Endodermal cell (in vitro differentiated cells): ENCODE results near the gene USP2. TPM values are rescaled to one million over a fixed set of nuclear protein-coding genes. Genes with fewer than 3 reads are reported as not detected.

Source experiments
- DNase-seq: peaks from one replicate; pipeline ENCODE4 v3.0.0-alpha.2; 2017
- H3K27ac ChIP-seq: 2 replicates; pipeline ENCODE4 v1.5.1; 2013; ENCODE audit warnings: mild to moderate bottlenecking, low read depth, low read length, moderate library complexity
- H3K27me3 ChIP-seq: 2 replicates; pipeline ENCODE4 v1.6.1; 2013; ENCODE audit warnings: mild to moderate bottlenecking, low read length, moderate library complexity; ENCODE audit not compliant: insufficient read depth, control insufficient read depth, poor library complexity, severe bottlenecking
- H3K36me3 ChIP-seq: 2 replicates; pipeline ENCODE4 v1.7.0; 2013; ENCODE audit warnings: mild to moderate bottlenecking, low read length, moderate library complexity; ENCODE audit not compliant: control insufficient read depth, insufficient read depth
- H3K4me1 ChIP-seq: one replicate; pipeline ENCODE4 v1.7.0; 2013; ENCODE audit warnings: low read length; ENCODE audit not compliant: control insufficient read depth, insufficient read depth
- H3K4me3 ChIP-seq: 2 replicates; pipeline ENCODE4 v1.5.1; 2013; ENCODE audit warnings: mild to moderate bottlenecking, low read length, moderate library complexity
- H3K9ac ChIP-seq: 2 replicates; pipeline ENCODE4 v1.6.1; 2013; ENCODE audit warnings: mild to moderate bottlenecking, low read length, moderate library complexity; ENCODE audit not compliant: poor library complexity, severe bottlenecking; ENCODE audit errors: extremely low read depth
- H3K9me3 ChIP-seq: 2 replicates; pipeline ENCODE4 v1.6.1; 2013; ENCODE audit warnings: mild to moderate bottlenecking, low read length, moderate library complexity; ENCODE audit not compliant: control insufficient read depth
- H3K27ac Mint-ChIP-seq: 2 replicates; pipeline ENCODE4 v1.8.0; 2020; ENCODE audit warnings: mixed read lengths
- H3K27me3 Mint-ChIP-seq: 2 replicates; pipeline ENCODE4 v1.8.0; 2021; ENCODE audit warnings: mild to moderate bottlenecking, mixed read lengths; ENCODE audit not compliant: insufficient read depth
- H3K36me3 Mint-ChIP-seq: 2 replicates; pipeline ENCODE4 v1.8.0; 2020; ENCODE audit warnings: low read depth, mixed read lengths
- H3K4me1 Mint-ChIP-seq: 2 replicates; pipeline ENCODE4 v1.8.0; 2020; ENCODE audit warnings: mixed read lengths
- H3K4me3 Mint-ChIP-seq: 2 replicates; pipeline ENCODE4 v1.8.0; 2020; ENCODE audit warnings: mild to moderate bottlenecking, moderate library complexity, mixed read lengths
- H3K9me3 Mint-ChIP-seq: 2 replicates; pipeline ENCODE4 v1.8.0; 2020; ENCODE audit warnings: mild to moderate bottlenecking, mixed read lengths
- CTCF ChIP-seq: fragments of 200-600 bp; sonication (generic); conservative IDR thresholded peaks from 2 replicates; pipeline ENCODE4 v1.5.0; 2021; ENCODE audit warnings: antibody characterized with exemption, mild to moderate bottlenecking
- WGBS, 2 experiments: methylation state at CpG; one replicate each; pipeline versions ENCODE4 v1.1.5 to v1.1.7; 2013; ENCODE audit warnings: missing lambda C conversion rate in 2 of 2, mixed read lengths in 1 of 2; ENCODE audit not compliant: insufficient coverage in 1 of 2, insufficient read length in 1 of 2; 5-methylcytosine and 5-hydroxymethylcytosine counted together
- total RNA-seq, 2 donors: library from RNA; stranded (reverse); fragmentation: NEBNext Ultra II Directional in 1 of 2; extraction: Animal tissue kit (Norgen Biotek cat#: 25700) in 1 of 2; gene quantifications; 2 replicates in 1 of 2; 3 replicates in 1 of 2; pipeline ENCODE4 v1.2.1, GENCODE V29; 2021

USP2 gene
- total RNA-seq, 2 donors from 2014 or later, result 17.8 to 21.1 TPM

- Histone ChIP-seq H3K27ac (no peak overlapping the region), H3K9me3 (no peaks in the 10 kb centered on the region), H3K27me3 (peaks cover 33% of the 10 kb centered on the region), H3K4me3 (no peak overlapping the region), H3K9ac (no peak overlapping the region), H3K36me3 (no peaks in the 10 kb centered on the region), H3K4me1 (no peaks in the 10 kb centered on the region)
- 93 to 100% methylated on average over 2 to 4 of the region's 4 CpGs for WGBS, 2 experiments
- H3K9me3 Mint-ChIP-seq, result no peaks in the 10 kb centered on the region
- H3K27ac Mint-ChIP-seq, result no peak overlapping the region
- DNase-seq, result no peak
- H3K4me3 Mint-ChIP-seq, result no peak overlapping the region
- TF ChIP-seq CTCF, result no peak
- peaks cover 29% of the 10 kb centered on the region for H3K27me3 Mint-ChIP-seq
- H3K36me3 Mint-ChIP-seq, result peaks cover 7% of the 10 kb centered on the region
- peaks cover 16% of the 10 kb centered on the region for H3K4me1 Mint-ChIP-seq
Measured at GRCh38 chr11:119418759-119419158, 37.3 kb upstream of the USP2 start.

GRCh38 chr11:119417726-119418540 lies 36.4 kb upstream of the USP2 start:
- 90 to 95% methylated on average over 16 to 19 of the region's 19 CpGs for WGBS, 2 experiments
- Mint-ChIP-seq H3K27ac (no peak overlapping the region), H3K4me3 (no peak overlapping the region), H3K4me1 (peaks cover 16% of the 10 kb centered on the region), H3K36me3 (peaks cover 7% of the 10 kb centered on the region), H3K27me3 (peaks cover 22% of the 10 kb centered on the region), H3K9me3 (no peaks in the 10 kb centered on the region)
- DNase-seq, result no peak
- Histone ChIP-seq H3K9me3 (no peaks in the 10 kb centered on the region), H3K9ac (no peak overlapping the region), H3K36me3 (no peaks in the 10 kb centered on the region), H3K4me1 (no peaks in the 10 kb centered on the region), H3K27me3 (peaks cover 25% of the 10 kb centered on the region), H3K27ac (no peak overlapping the region), H3K4me3 (no peak overlapping the region)
- no peak for TF ChIP-seq CTCF

DNA sequence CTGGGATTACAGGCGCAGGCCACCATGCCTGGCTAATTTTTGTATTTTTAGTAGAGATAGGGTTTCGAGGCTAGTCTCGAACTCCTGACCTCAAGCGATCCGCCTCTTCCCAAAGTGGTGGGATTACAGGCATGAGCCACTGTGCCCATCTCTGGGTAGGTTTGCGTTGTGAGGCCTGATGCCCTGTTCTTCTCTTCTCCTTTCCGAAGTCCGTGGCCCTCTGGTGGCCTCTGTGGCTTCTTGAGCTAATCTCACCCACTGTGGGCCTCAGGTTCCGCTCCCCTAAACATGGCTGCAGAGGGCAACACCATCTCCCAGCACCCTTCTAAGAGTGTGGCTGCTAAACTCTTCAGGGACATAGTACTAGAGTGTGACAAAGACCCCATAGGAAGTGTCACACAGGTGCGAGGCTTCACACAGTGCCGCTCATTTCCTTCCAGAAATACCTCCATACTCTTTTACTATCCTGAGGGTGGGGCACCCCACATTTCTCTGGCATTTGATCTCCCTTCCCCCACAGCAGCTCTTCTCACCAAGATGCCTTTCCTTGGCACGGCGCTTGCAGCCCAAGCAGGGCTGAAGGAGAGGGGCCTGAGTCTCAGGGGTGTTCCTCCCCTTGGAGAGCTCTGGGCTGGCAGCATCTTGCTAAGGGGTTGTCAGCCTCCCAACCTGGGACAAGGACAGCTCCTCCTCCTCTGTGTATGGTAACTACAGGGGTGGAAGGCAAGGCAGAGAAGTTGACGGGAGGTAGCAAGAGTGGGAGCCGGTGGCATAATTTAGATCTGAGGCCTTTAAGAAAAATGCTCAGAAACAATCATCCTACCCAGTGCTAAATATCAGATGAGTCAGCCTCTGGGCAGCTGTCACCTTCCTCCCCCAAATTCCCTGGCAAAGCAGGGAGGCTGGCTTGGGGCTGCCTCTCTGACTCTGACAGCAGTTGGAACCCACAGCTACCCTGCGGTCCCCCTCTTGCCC lies 35.4 kb upstream of the USP2 start:
- Mint-ChIP-seq H3K4me3 (no peak overlapping the region), H3K27me3 (peaks cover 13% of the 10 kb centered on the region), H3K4me1 (peaks cover 13% of the 10 kb centered on the region), H3K36me3 (peaks cover 7% of the 10 kb centered on the region), H3K27ac (peak overlapping the region; percentile 20), H3K9me3 (no peaks in the 10 kb centered on the region)
- WGBS, 2 experiments, result 86% methylated on average over 11 to 16 of the region's 16 CpGs
- H3K27me3 ChIP-seq, result peaks cover 15% of the 10 kb centered on the region
- H3K27ac ChIP-seq, result no peak overlapping the region
- peak; percentile 80 for DNase-seq
- no peak overlapping the region for H3K9ac ChIP-seq
- TF ChIP-seq CTCF, result peak; percentile 11
- no peaks in the 10 kb centered on the region for H3K36me3 ChIP-seq
- H3K9me3 ChIP-seq, result no peaks in the 10 kb centered on the region
- H3K4me1 ChIP-seq, result no peaks in the 10 kb centered on the region
- no peak overlapping the region for H3K4me3 ChIP-seq
